Stromal cell of bone marrow (primary cell): Measurements from ENCODE around the gene TMEM18.

ENCODE experiments used
- DNase-seq: peaks from one replicate; pipeline ENCODE4 v3.0.0-alpha.2; 2012; ENCODE audit warnings: low read depth

The TMEM18 gene

GRCh38 chr2:672606-672905 is 4.7 kb downstream of the TMEM18 start:
- no peak for DNase-seq

GRCh38 chr2:671787-672605 is 5.2 kb downstream of the TMEM18 start:
- DNase-seq = no peak

GRCh38 chr2:671072-671471 is 6.1 kb downstream of the TMEM18 start:
- DNase-seq = no peak

- DNase-seq = no peak
Observed at GRCh38 chr2:670637-671036, 6.6 kb downstream of the TMEM18 start.

GRCh38 chr2:669323-669722 is 7.9 kb downstream of the TMEM18 start:
- no peak for DNase-seq

- no peak for DNase-seq
Observed at GRCh38 chr2:668000-668398, 9.2 kb downstream of the TMEM18 start.

GRCh38 chr2:667332-667999 is 9.7 kb downstream of the TMEM18 start:
- peak; percentile 51 for DNase-seq

GRCh38 chr2:666441-666840 is 10.8 kb downstream of the TMEM18 start:
- no peak for DNase-seq

GRCh38 chr2:665340-666073 is 11.7 kb downstream of the TMEM18 start:
- no peak for DNase-seq

GRCh38 chr2:664063-664462 is 13.1 kb downstream of the TMEM18 start:
- DNase-seq = no peak

GRCh38 chr2:663221-663620 is 14.0 kb downstream of the TMEM18 start:
- no peak for DNase-seq

GRCh38 chr2:661360-661635 is 15.9 kb downstream of the TMEM18 start:
- DNase-seq = no peak

- DNase-seq = no peak
Observed at GRCh38 chr2:660586-661359, 16.4 kb downstream of the TMEM18 start.

GRCh38 chr2:660029-660428 is 17.2 kb downstream of the TMEM18 start:
- no peak for DNase-seq

- DNase-seq = no peak
Observed at GRCh38 chr2:658426-658825, 18.8 kb downstream of the TMEM18 start.

GRCh38 chr2:657766-658165 is 19.4 kb downstream of the TMEM18 start:
- no peak for DNase-seq

- no peak for DNase-seq
Observed at GRCh38 chr2:656676-657075, 20.5 kb downstream of the TMEM18 start.

- DNase-seq = no peak
Observed at GRCh38 chr2:655626-656025, 21.6 kb downstream of the TMEM18 start.

- DNase-seq = no peak
Observed at GRCh38 chr2:654896-655295, 22.3 kb downstream of the TMEM18 start.

GRCh38 chr2:653645-654425 is 23.4 kb downstream of the TMEM18 start:
- DNase-seq = no peak

GRCh38 chr2:652881-653480 is 24.2 kb downstream of the TMEM18 start:
- DNase-seq = no peak
